GM19324 (cell line): Measurements from ENCODE around the gene CTNNA3.

Experiments used
- ATAC-seq: cut with Tn5 transposase; IDR thresholded peaks from one replicate; pipeline ENCODE4 v1.9.1; 2021; ENCODE audit warnings: mild to moderate bottlenecking, moderate library complexity; ENCODE audit not compliant: unreplicated experiment, low FRiP score

Gene CTNNA3

DNA sequence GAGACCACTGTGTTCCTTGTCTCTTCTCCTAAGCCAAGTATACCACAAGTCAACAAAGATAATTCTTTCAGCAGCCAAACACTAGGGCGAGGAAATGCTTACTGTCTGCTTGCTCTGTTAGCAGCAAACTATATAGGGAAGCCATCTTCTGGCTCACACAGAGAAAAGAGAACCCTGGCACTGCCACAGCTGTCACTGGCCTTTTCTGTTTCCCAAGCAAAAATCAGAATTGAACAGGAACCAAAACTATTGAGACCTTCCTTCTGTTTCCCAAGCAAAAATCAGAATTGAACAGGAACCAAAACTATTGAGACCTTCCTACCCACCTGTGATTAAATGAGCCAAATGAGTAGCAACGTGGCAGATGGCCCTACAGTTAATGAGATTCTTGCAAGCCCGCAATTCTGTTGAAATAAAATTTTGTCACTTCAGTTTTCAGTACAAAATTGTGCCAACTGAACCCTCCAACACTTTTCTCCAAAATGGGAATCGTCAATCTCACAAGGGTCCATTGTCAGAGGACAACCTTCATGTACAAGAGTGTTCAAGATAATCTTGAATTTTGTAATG, 715.7 kb downstream of the CTNNA3 start:
- no peak for ATAC-seq

GRCh38 chr10:66964946-66965345, 731.0 kb downstream of the CTNNA3 start:
- no peak for ATAC-seq

GRCh38 chr10:66958466-66958865, 737.5 kb downstream of the CTNNA3 start:
- no peak for ATAC-seq

DNA sequence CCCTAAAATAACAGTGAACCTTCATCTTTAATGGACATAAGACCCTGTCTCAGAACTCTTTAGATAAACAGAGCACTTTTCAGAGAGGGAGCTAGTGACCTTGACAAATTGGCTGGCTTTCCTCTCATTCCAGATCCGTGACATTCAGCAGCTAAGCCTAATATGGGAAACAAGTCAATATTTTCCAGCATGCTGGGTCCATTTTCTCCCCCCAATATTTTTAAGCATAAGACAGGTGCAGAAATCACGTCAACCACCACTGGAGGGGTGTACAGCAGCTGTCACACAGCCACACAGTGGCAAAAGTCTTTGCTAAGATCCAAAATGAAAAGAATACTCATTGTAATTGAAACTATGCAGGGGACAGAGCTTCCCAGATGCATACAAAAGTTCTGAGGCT, 744.1 kb downstream of the CTNNA3 start:
- ATAC-seq: no peak

- no peak for ATAC-seq
These were observed 752.4 kb downstream of the CTNNA3 start for GRCh38 chr10:66943590-66943989.

DNA sequence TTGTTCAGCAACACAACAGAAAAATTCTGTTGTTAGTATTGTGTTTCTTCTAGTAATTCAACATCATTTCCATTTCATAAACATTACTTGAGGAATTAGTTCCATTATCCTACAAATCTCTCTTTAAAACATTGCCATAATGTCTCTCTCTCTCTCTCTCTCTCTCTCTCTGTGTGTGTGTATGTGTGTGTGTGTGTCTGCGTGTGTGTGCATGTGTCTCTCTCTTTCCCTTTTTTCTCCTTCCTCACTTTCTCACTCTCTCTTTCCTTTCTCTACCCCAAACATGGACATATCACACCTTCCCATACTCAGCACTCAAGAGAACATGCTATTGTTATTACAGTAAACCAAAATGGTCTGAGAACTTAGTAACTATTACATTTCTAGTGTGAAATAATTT, 753.6 kb downstream of the CTNNA3 start:
- no peak for ATAC-seq

- no peak for ATAC-seq
These were observed 754.5 kb downstream of the CTNNA3 start for GRCh38 chr10:66941491-66941890.

GRCh38 chr10:66940965-66941364, 755.0 kb downstream of the CTNNA3 start:
- no peak for ATAC-seq

- ATAC-seq: no peak
These were observed 761.3 kb downstream of the CTNNA3 start for GRCh38 chr10:66934711-66935110.

- no peak for ATAC-seq
These were observed 764.0 kb downstream of the CTNNA3 start for GRCh38 chr10:66931949-66932343.

DNA sequence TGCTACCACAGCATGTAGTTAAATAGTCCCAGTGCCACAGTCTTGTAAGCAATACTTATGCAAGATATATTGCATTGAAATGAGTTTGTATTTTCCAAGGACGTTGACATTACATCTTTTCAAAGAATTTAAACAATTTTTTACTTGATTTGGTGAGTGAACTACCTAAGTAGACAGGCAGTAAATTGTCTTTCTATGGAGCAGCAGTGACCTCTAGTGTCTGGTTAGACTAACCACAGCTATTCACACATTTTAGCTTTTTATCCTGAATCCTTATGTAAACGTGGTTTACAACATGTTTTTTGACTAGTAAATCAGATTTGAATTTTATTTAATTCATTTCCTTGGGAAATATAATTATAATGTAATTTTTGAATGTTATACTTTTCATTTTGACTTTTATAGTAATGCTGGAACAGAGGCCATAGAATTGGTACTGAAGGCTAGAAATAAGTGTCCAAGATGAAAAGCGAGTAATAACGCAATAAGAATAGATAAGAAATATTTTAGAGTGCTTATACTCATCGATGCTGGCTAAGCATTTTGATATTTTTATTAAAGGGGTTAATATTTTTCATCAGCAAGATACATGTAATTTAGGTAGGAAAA, 764.6 kb downstream of the CTNNA3 start:
- peak; percentile 67 for ATAC-seq

GRCh38 chr10:66929375-66929774, 766.6 kb downstream of the CTNNA3 start:
- no peak for ATAC-seq

DNA sequence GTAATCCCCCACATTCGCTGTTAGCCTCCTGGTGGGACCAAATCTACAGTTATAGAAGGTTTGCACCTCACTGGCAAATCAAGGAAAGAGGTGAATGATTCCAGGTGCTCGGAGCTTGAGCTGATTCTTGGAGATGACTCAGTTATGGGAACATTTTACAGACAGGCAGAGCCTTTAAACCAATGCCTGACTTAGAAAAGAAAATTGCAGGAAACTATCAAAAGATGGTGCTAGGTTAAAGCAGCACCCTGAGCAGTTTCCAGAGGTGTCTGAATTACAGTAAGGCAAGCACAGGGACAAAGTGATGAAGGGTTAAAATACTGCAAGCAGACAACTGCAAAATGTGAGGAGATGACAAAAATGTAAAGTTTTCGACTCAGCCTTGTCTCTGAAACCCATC, 767.2 kb downstream of the CTNNA3 start:
- no peak for ATAC-seq

- ATAC-seq: no peak
These were observed 767.8 kb downstream of the CTNNA3 start for GRCh38 chr10:66927971-66928770.

GRCh38 chr10:66927251-66927935, 768.6 kb downstream of the CTNNA3 start:
- no peak for ATAC-seq

GRCh38 chr10:66926841-66927240, 769.2 kb downstream of the CTNNA3 start:
- no peak for ATAC-seq

- ATAC-seq: peak; percentile 100
These were observed 769.9 kb downstream of the CTNNA3 start, which contains the start of gene LRRTM3 for GRCh38 chr10:66925896-66926715. LRRTM3 (plus strand) TSS chr10:66926036.

GRCh38 chr10:66925373-66925772, 770.6 kb downstream of the CTNNA3 start:
- no peak for ATAC-seq

DNA sequence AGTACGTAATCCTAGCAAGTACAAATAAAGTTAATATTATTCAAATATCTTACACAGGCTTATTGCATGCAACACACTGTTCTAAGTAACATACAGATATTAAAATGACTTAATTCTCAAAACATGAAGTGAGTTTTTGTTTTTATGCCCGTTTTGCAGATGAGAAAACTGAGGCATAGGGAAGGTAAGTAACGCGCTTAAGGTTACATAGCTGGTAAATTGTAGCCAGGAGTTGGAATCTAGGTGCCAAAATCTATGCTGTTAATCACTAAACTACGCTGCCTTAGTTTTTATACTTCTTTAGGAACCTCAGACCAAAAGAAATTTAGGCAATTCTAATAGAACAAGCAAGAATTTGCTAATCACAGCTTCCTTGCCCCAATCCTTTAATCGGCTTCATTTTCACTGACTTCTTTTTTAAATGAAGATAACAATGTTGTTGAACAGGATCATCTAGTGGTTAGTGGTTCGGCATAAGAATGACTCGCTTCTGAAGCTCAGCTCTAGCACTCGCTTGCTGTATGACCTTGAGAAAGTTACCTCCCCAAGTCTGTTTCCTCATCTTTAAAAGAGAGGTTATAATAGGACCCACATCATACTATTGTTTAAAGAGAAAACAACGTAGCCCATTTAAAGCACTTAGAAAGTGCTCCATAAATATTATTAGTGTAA, 771.2 kb downstream of the CTNNA3 start:
- ATAC-seq: no peak

GRCh38 chr10:66919248-66919647, 776.7 kb downstream of the CTNNA3 start:
- no peak for ATAC-seq
